ENCODE data around the gene KBTBD12. TPM values are rescaled to one million over a fixed set of nuclear protein-coding genes. Genes with fewer than 3 reads are reported as not detected.
A peak's percentile ranks its signal among the peaks of the same experiment; 100 is the strongest.

Gene KBTBD12
- total RNA-seq, 1 donor from 2014 or later = not detected

DNA sequence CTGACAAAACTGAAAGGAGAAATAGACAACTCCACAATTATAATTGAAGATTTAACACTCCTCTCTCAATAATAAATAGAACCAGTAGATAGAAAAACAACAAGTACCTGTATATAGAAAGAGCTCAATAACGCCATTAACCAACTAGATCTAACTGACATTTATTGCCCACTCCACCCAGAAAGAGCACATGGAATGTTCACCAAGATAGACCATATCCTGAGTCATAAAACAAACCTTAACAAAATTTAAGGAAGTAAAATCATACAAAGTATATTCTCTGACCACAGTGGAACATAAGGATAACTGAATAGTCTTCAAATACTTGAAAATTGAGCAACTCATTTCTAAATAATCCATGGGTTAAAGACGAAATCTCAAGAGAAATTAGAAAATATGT is 25.1 kb downstream of the KBTBD12 start:
- no peak for DNase-seq (ENCODE audit: low spot score)
- no peak overlapping the region for H3K4me3 Mint-ChIP-seq (ENCODE audit: unreplicated experiment)
- no peaks in the 10 kb centered on the region for H3K27me3 Mint-ChIP-seq (ENCODE audit: low read depth)
- H3K4me1 Mint-ChIP-seq (ENCODE audit: low read depth) = peaks cover 10% of the 10 kb centered on the region
- H3K36me3 Mint-ChIP-seq (ENCODE audit: low read depth) = peaks cover 5% of the 10 kb centered on the region
- TF ChIP-seq, protein P1, sequence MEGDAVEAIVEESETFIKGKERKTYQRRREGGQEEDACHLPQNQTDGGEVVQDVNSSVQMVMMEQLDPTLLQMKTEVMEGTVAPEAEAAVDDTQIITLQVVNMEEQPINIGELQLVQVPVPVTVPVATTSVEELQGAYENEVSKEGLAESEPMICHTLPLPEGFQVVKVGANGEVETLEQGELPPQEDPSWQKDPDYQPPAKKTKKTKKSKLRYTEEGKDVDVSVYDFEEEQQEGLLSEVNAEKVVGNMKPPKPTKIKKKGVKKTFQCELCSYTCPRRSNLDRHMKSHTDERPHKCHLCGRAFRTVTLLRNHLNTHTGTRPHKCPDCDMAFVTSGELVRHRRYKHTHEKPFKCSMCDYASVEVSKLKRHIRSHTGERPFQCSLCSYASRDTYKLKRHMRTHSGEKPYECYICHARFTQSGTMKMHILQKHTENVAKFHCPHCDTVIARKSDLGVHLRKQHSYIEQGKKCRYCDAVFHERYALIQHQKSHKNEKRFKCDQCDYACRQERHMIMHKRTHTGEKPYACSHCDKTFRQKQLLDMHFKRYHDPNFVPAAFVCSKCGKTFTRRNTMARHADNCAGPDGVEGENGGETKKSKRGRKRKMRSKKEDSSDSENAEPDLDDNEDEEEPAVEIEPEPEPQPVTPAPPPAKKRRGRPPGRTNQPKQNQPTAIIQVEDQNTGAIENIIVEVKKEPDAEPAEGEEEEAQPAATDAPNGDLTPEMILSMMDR (IDR thresholded peaks at IDR 0.05) = no peak
- H3K9me3 Mint-ChIP-seq (ENCODE audit: low read depth) = peaks cover 30% of the 10 kb centered on the region
- peak overlapping the region; percentile 19 for H3K27ac Mint-ChIP-seq (ENCODE audit: unreplicated experiment)

DNA sequence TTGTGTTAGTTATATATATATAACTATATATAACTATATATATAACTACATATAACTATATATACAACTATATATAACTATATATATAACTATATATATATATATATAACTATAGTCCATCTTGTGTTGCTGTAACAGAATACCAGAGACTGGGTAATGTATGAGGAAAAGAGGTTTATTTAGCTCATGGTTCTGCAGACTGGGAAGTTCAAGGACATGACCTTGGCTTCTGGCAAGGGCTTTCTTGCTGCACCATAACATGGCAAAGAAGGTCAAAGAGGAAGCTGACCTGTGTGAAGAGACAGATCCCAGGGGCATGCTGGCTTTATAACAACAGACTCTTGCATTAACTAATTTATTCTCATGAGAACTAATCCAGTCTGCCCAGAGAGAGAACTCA is 27.6 kb downstream of the KBTBD12 start:
- H3K9me3 Mint-ChIP-seq (ENCODE audit: low read depth) = peaks cover 26% of the 10 kb centered on the region
- H3K27ac Mint-ChIP-seq (ENCODE audit: unreplicated experiment) = no peak overlapping the region
- no peak overlapping the region for H3K4me3 Mint-ChIP-seq (ENCODE audit: unreplicated experiment)
- DNase-seq (ENCODE audit: low spot score) = no peak
- TF ChIP-seq, protein P1 (IDR thresholded peaks at IDR 0.05) = no peak
- peaks cover 4% of the 10 kb centered on the region for H3K36me3 Mint-ChIP-seq (ENCODE audit: low read depth)
- no peaks in the 10 kb centered on the region for H3K27me3 Mint-ChIP-seq (ENCODE audit: low read depth)
- peaks cover 10% of the 10 kb centered on the region for H3K4me1 Mint-ChIP-seq (ENCODE audit: low read depth)

DNA sequence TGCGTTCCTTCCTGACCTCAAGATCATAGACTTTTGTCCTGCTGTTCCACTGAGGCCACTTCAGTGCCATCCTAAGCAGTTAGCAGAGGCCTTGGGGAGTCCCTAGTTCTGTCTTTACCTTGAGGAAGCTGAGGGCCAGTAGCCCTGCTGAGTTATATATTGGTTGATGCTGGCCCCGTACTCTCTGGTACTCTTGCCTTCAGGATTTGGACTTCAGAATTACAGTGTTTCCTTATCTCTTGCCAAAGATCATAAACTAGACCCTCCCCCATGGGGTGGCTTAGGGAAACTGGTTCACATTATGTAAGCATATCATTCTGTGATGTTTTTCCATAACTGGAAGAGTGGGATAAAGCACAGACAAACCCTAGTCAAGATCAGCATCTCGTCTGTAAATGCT is 33.2 kb downstream of the KBTBD12 start:
- H3K4me3 Mint-ChIP-seq (ENCODE audit: unreplicated experiment) = no peak overlapping the region
- DNase-seq (ENCODE audit: low spot score) = no peak
- H3K4me1 Mint-ChIP-seq (ENCODE audit: low read depth) = peaks cover 13% of the 10 kb centered on the region
- TF ChIP-seq, protein P1 (IDR thresholded peaks at IDR 0.05) = no peak
- no peaks in the 10 kb centered on the region for H3K27me3 Mint-ChIP-seq (ENCODE audit: low read depth)
- H3K27ac Mint-ChIP-seq (ENCODE audit: unreplicated experiment) = no peak overlapping the region
- peaks cover 5% of the 10 kb centered on the region for H3K9me3 Mint-ChIP-seq (ENCODE audit: low read depth)
- H3K36me3 Mint-ChIP-seq (ENCODE audit: low read depth) = no peaks in the 10 kb centered on the region

DNA sequence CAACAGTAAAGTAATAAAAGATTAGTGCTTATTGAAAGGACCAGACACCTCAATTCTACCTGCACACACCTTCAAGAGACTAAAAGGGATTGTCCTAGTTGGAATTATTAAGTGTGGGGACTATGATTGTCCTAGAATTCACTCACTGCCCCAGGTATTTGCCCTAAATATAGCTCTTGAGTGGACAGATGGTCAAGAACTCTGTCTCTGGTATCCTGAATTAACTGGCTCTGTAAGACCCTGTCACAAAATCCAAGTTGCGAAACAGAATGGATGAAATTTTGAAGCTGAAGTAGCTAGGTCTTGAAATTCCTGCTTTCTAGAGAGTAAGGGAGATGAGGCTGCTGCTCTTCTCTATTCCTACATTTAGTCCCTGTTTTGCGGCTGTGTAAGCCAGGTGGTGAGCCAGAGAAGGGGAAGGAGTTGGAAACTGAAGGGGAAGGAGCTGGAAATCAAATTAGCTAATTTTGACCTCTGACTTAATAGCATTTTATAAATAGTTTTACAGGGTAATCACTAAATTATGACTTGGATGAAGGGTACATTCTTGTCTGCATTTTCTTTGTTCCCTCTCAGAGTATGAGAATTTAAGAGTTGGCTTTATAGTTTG is 34.5 kb downstream of the KBTBD12 start:
- H3K4me1 Mint-ChIP-seq (ENCODE audit: low read depth) = peaks cover 24% of the 10 kb centered on the region
- DNase-seq (ENCODE audit: low spot score) = no peak
- TF ChIP-seq, protein P1 (IDR thresholded peaks at IDR 0.05) = no peak

DNA sequence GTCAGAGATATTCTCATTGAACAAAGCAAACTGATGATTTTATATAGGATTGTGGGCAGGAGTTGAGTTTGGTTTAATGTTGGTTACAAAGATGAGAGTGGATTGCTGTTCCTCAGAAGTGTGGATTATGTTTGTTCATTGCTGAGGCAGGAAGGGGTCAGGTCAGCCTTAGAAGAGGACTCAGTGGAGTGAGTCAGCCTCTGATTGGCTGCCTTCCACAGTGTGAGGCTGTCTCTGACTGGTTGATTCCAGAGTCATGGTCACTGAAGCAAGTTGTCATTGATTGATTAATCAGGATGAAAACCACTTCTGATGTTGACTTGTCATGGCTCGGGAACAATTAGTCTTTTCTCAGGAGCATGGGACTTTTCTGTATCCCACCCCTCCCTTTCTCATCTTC is 36.2 kb downstream of the KBTBD12 start:
- peaks cover 28% of the 10 kb centered on the region for H3K4me1 Mint-ChIP-seq (ENCODE audit: low read depth)
- no peak for DNase-seq (ENCODE audit: low spot score)
- H3K27ac Mint-ChIP-seq (ENCODE audit: unreplicated experiment) = no peak overlapping the region
- no peaks in the 10 kb centered on the region for H3K36me3 Mint-ChIP-seq (ENCODE audit: low read depth)
- H3K27me3 Mint-ChIP-seq (ENCODE audit: low read depth) = no peaks in the 10 kb centered on the region
- no peak overlapping the region for H3K4me3 Mint-ChIP-seq (ENCODE audit: unreplicated experiment)
- H3K9me3 Mint-ChIP-seq (ENCODE audit: low read depth) = no peaks in the 10 kb centered on the region
- TF ChIP-seq, protein P1 (IDR thresholded peaks at IDR 0.05) = no peak

More for the DNA sequence above, 34.5 kb downstream of the KBTBD12 start:
- H3K27ac Mint-ChIP-seq (ENCODE audit: unreplicated experiment) = no peak overlapping the region
- H3K4me3 Mint-ChIP-seq (ENCODE audit: unreplicated experiment) = no peak overlapping the region
- no peaks in the 10 kb centered on the region for H3K9me3 Mint-ChIP-seq (ENCODE audit: low read depth)
- H3K36me3 Mint-ChIP-seq (ENCODE audit: low read depth) = no peaks in the 10 kb centered on the region
- no peaks in the 10 kb centered on the region for H3K27me3 Mint-ChIP-seq (ENCODE audit: low read depth)

All from chondrocyte (in vitro differentiated cells).